ENCODE data around the gene DNAJB11.

- no peak for TF ChIP-seq POLR2A (IDR thresholded peaks at IDR 0.05)
- no peak for TF ChIP-seq CTCF (IDR thresholded peaks at IDR 0.05 in 8 of 11, conservative IDR thresholded peaks at IDR 0.05 in 3 of 11)
Observed at GRCh38 chr3:186580785-186581184, 10.3 kb downstream of the DNAJB11 start.

All from spleen (tissue), 7 donors.